A673 (cell line): ENCODE measurements around the gene ATP4A. TPM values are rescaled to one million over a fixed set of nuclear protein-coding genes. Genes with fewer than 3 reads are reported as not detected.

Experiments used
- BruUV-seq: library from RNA; stranded (reverse); fragments of 400-500 nt; replicated peaks from 2 replicates; lab custom pipeline; 2021; lab: Mats Ljungman, UMichigan
- CTCF ChIA-PET: fragments of 300-600 bp; sonication (Branson Sonifier 250); formaldehyde crosslinking; loops from one replicate; lab custom pipeline; 2022; ENCODE audit warnings: antibody characterized with exemption; lab: Charles Lee
- POLR2A ChIA-PET: fragments of 300-600 bp; sonication (Branson Sonifier 250); formaldehyde crosslinking; loops from one replicate; lab custom pipeline; 2022; ENCODE audit warnings: antibody characterized with exemption; ENCODE audit not compliant: low non-redundant PET; lab: Charles Lee
- DNase-seq: peaks from one replicate; pipeline ENCODE4 v3.0.0-alpha.2; 2015; ENCODE audit warnings: low spot score
- H3K27ac ChIP-seq: fragments of 200-600 bp; sonication (generic); 2 replicates; pipeline ENCODE4 v1.5.1; 2016; ENCODE audit warnings: mixed run types, low read depth, mild to moderate bottlenecking, mixed read lengths, antibody characterized with exemption, low read length; ENCODE audit not compliant: poor library complexity, severe bottlenecking
- H3K27me3 ChIP-seq: fragments of 200-600 bp; sonication (generic); replicated peaks from 2 replicates; pipeline ENCODE4 v1.6.1; 2017; ENCODE audit warnings: mixed run types, low read depth, mild to moderate bottlenecking, mixed read lengths, antibody characterized with exemption, low read length; ENCODE audit not compliant: insufficient read depth, poor library complexity
- H3K36me3 ChIP-seq: fragments of 200-600 bp; sonication (generic); 2 replicates; pipeline ENCODE4 v1.6.1; 2016; ENCODE audit warnings: mixed run types, mild to moderate bottlenecking, mixed read lengths, antibody characterized with exemption, low read length; ENCODE audit not compliant: insufficient read depth, poor library complexity, severe bottlenecking
- H3K4me1 ChIP-seq: fragments of 200-600 bp; sonication (generic); 2 replicates; pipeline ENCODE4 v1.6.1; 2017; ENCODE audit warnings: mixed run types, mild to moderate bottlenecking, mixed read lengths, antibody characterized with exemption, low read length; ENCODE audit not compliant: insufficient read depth, poor library complexity, severe bottlenecking
- H3K4me3 ChIP-seq: fragments of 200-600 bp; sonication (generic); 2 replicates; pipeline ENCODE4 v1.5.1; 2016; ENCODE audit warnings: low read depth, mixed run types, mild to moderate bottlenecking, mixed read lengths, low read length; ENCODE audit not compliant: poor library complexity, severe bottlenecking
- H3K9me3 ChIP-seq: fragments of 200-600 bp; sonication (generic); 2 replicates; pipeline ENCODE4 v1.6.1; 2016; ENCODE audit warnings: mixed run types, low read depth, mild to moderate bottlenecking, mixed read lengths, antibody characterized with exemption, low read length; ENCODE audit not compliant: poor library complexity, severe bottlenecking
- CTCF ChIP-seq: fragments of 300-800, 200-600 bp; sonication (generic); conservative IDR thresholded peaks from 2 replicates; pipeline ENCODE4 v1.5.1; 2017; ENCODE audit warnings: low read depth, mild to moderate bottlenecking, antibody characterized with exemption, low read length, moderate library complexity, mixed read lengths
- EZH2 ChIP-seq: fragments of 200-600 bp; sonication (generic); IDR thresholded peaks from 2 replicates; pipeline ENCODE4 v1.6.1; 2017; ENCODE audit warnings: borderline replicate concordance, low read depth, mild to moderate bottlenecking, mixed read lengths, antibody characterized with exemption, low read length; ENCODE audit not compliant: poor library complexity, severe bottlenecking
- intact Hi-C: fragments of 100-400 bp; cut with micrococcal nuclease; formaldehyde crosslinking; loops from one replicate; pipeline ENCODE4 v1.10.0; 2022; ENCODE audit not compliant: unreplicated experiment
- total RNA-seq: library from RNA; stranded (reverse); gene quantifications from 2 replicates; pipeline ENCODE4 v1.2.3, GENCODE V29; 2021

ATP4A gene
- total RNA-seq, 1 experiment from 2014 or later = not detected

GRCh38 chr19:35509018-35509652 lies 54.3 kb downstream of the ATP4A start:
- DNase-seq = no peak
- Histone ChIP-seq H3K27ac (no peak overlapping the region), H3K4me3 (no peak overlapping the region), H3K27me3 (peaks cover 94% of the 10 kb centered on the region), H3K36me3 (no peaks in the 10 kb centered on the region), H3K4me1 (no peaks in the 10 kb centered on the region), H3K9me3 (no peaks in the 10 kb centered on the region)
- CTCF ChIA-PET = no interaction called here
- POLR2A ChIA-PET = no interaction called here
- TF ChIP-seq CTCF (no peak), EZH2 (no peak)
- BruUV-seq = no TSS peak
- intact Hi-C loops = no loop called here

GRCh38 chr19:35508129-35508528 lies 55.3 kb downstream of the ATP4A start:
- ChIA-PET POLR2A (no interaction called here), CTCF (no interaction called here)
- Histone ChIP-seq H3K4me1 (no peaks in the 10 kb centered on the region), H3K27me3 (peaks cover 89% of the 10 kb centered on the region), H3K36me3 (no peaks in the 10 kb centered on the region), H3K4me3 (no peak overlapping the region), H3K9me3 (no peaks in the 10 kb centered on the region), H3K27ac (no peak overlapping the region)
- intact Hi-C loops = no loop called here
- no peak for DNase-seq
- TF ChIP-seq CTCF (no peak), EZH2 (no peak)
- BruUV-seq = no TSS peak

- intact Hi-C loops = no loop called here
- no peak for TF ChIP-seq EZH2
- no peak for TF ChIP-seq CTCF
- Histone ChIP-seq H3K36me3 (no peaks in the 10 kb centered on the region), H3K4me1 (no peaks in the 10 kb centered on the region), H3K4me3 (no peak overlapping the region), H3K9me3 (no peaks in the 10 kb centered on the region), H3K27ac (no peak overlapping the region), H3K27me3 (peaks cover 89% of the 10 kb centered on the region)
- ChIA-PET CTCF (no interaction called here), POLR2A (no interaction called here)
- DNase-seq = no peak
- BruUV-seq = no TSS peak
Observed at GRCh38 chr19:35507561-35507960, 55.9 kb downstream of the ATP4A start.
